ENCODE results near the gene GAGE12J.
"Not testable (repeated sequence)": the region's sequence is repeated elsewhere in the genome, so short reads cannot be mapped to it uniquely, and the experiment has no call there.

Gene GAGE12J

GRCh38 chrX:49321737-49322136, at the start of gene GAGE12J:
TSS of gene GAGE12J (plus strand) at chrX:49322037. CDS start at chrX:49323194, 1,157 bp downstream.
- not testable (repeated sequence) for DNase-seq (ENCODE audit: low read depth in 4 of 4, low spot score in 1 of 4)

- DNase-seq (ENCODE audit: low read depth in 4 of 4, low spot score in 1 of 4), result no peak
These were observed 49.4 kb upstream of the GAGE12J start for GRCh38 chrX:49272421-49272820.

- no peak for DNase-seq (ENCODE audit: low read depth in 4 of 4, low spot score in 1 of 4)
These were observed 48.6 kb upstream of the GAGE12J start for GRCh38 chrX:49273181-49273727.

GRCh38 chrX:49276207-49276606, 45.6 kb upstream of the GAGE12J start:
- no peak for DNase-seq (ENCODE audit: low read depth in 4 of 4, low spot score in 1 of 4)

- DNase-seq (ENCODE audit: low read depth in 4 of 4, low spot score in 1 of 4), result no peak
These were observed 44.9 kb upstream of the GAGE12J start for GRCh38 chrX:49276671-49277534.

GRCh38 chrX:49277535-49277830, 44.4 kb upstream of the GAGE12J start:
- no peak for DNase-seq (ENCODE audit: low read depth in 4 of 4, low spot score in 1 of 4)

GRCh38 chrX:49278081-49278480, 43.8 kb upstream of the GAGE12J start:
- DNase-seq (ENCODE audit: low read depth in 4 of 4, low spot score in 1 of 4), result no peak

- DNase-seq (ENCODE audit: low read depth in 4 of 4, low spot score in 1 of 4), result no peak
These were observed 39.2 kb upstream of the GAGE12J start for GRCh38 chrX:49282647-49283011.

GRCh38 chrX:49284212-49284611, 37.6 kb upstream of the GAGE12J start:
- DNase-seq (ENCODE audit: low read depth in 4 of 4, low spot score in 1 of 4), result no peak

- DNase-seq (ENCODE audit: low read depth in 4 of 4, low spot score in 1 of 4), result no peak
These were observed 35.7 kb upstream of the GAGE12J start for GRCh38 chrX:49286136-49286535.

GRCh38 chrX:49286581-49286980, 35.3 kb upstream of the GAGE12J start:
- no peak for DNase-seq (ENCODE audit: low read depth in 4 of 4, low spot score in 1 of 4)

- no peak for DNase-seq (ENCODE audit: low read depth in 4 of 4, low spot score in 1 of 4)
These were observed 34.2 kb upstream of the GAGE12J start for GRCh38 chrX:49287665-49288064.

GRCh38 chrX:49290215-49290614, 31.6 kb upstream of the GAGE12J start:
- no peak for DNase-seq (ENCODE audit: low read depth in 4 of 4, low spot score in 1 of 4)

- DNase-seq (ENCODE audit: low read depth in 4 of 4, low spot score in 1 of 4), result peak; percentile 44 to 55 (median 48)
These were observed 30.1 kb upstream of the GAGE12J start for GRCh38 chrX:49291615-49292337.

- DNase-seq (ENCODE audit: low read depth in 4 of 4, low spot score in 1 of 4), result no peak
These were observed 29.2 kb upstream of the GAGE12J start for GRCh38 chrX:49292400-49293362.

- DNase-seq (ENCODE audit: low read depth in 4 of 4, low spot score in 1 of 4), result not testable (repeated sequence)
These were observed 22.5 kb upstream of the GAGE12J start for GRCh38 chrX:49299293-49299692.

- DNase-seq (ENCODE audit: low read depth in 4 of 4, low spot score in 1 of 4), result no peak
These were observed 21.1 kb upstream of the GAGE12J start for GRCh38 chrX:49300703-49301102.

GRCh38 chrX:49303346-49303745, 18.5 kb upstream of the GAGE12J start, which contains the start of gene GAGE10:
TSS of gene GAGE10 (plus strand) at chrX:49303646. CDS start at chrX:49304860, 1,214 bp downstream.
- no peak for DNase-seq (ENCODE audit: low read depth in 4 of 4, low spot score in 1 of 4)

- not testable (repeated sequence) for DNase-seq (ENCODE audit: low read depth in 4 of 4, low spot score in 1 of 4)
These were observed 14.1 kb upstream of the GAGE12J start for GRCh38 chrX:49307775-49308174.

- DNase-seq (ENCODE audit: low read depth in 4 of 4, low spot score in 1 of 4), result no peak
These were observed 13.1 kb upstream of the GAGE12J start for GRCh38 chrX:49308604-49309269.

Measured in stimulated activated CD4-positive, alpha-beta T cell treated with anti-CD3 and anti-CD28 coated beads, Interleukin-1b, Interleukin-23, amount 100 ng/mL, for 24 hours (primary cell).